Measurements from ENCODE around the gene EYS.

DNA sequence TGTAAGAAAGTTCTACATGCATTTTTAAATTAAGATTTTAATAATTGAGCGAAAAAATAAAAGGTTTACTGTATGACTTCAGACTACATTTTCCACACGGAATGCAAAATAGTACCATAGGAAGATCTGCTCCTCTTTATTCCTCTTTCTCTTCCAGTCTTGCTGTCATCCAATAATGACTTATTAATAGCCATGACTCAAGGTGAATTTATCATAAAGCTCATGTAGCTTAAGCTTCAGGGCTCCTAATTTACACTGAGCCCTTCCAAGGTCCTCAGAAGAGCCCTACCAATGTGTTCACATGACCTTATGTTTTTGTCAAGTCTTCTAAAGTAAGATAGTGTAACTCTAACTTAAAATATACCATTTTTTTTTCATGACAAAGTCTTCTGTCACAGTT lies 1561.4 kb downstream of the EYS start:
- TF ChIP-seq, protein P1, sequence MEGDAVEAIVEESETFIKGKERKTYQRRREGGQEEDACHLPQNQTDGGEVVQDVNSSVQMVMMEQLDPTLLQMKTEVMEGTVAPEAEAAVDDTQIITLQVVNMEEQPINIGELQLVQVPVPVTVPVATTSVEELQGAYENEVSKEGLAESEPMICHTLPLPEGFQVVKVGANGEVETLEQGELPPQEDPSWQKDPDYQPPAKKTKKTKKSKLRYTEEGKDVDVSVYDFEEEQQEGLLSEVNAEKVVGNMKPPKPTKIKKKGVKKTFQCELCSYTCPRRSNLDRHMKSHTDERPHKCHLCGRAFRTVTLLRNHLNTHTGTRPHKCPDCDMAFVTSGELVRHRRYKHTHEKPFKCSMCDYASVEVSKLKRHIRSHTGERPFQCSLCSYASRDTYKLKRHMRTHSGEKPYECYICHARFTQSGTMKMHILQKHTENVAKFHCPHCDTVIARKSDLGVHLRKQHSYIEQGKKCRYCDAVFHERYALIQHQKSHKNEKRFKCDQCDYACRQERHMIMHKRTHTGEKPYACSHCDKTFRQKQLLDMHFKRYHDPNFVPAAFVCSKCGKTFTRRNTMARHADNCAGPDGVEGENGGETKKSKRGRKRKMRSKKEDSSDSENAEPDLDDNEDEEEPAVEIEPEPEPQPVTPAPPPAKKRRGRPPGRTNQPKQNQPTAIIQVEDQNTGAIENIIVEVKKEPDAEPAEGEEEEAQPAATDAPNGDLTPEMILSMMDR (IDR thresholded peaks at IDR 0.05; ENCODE audit: low read depth, low read length): no peak
- TF ChIP-seq, protein P2, sequence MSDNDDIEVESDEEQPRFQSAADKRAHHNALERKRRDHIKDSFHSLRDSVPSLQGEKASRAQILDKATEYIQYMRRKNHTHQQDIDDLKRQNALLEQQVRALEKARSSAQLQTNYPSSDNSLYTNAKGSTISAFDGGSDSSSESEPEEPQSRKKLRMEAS (IDR thresholded peaks at IDR 0.05; ENCODE audit: low read depth, low read length): no peak
- TF ChIP-seq POLR2A (IDR thresholded peaks at IDR 0.05; ENCODE audit: extremely low read depth, insufficient read length) (no peak), MYC (IDR thresholded peaks at IDR 0.05; ENCODE audit: low read depth, low read length) (no peak)
